ENCODE data around the gene KDM8.

DNA sequence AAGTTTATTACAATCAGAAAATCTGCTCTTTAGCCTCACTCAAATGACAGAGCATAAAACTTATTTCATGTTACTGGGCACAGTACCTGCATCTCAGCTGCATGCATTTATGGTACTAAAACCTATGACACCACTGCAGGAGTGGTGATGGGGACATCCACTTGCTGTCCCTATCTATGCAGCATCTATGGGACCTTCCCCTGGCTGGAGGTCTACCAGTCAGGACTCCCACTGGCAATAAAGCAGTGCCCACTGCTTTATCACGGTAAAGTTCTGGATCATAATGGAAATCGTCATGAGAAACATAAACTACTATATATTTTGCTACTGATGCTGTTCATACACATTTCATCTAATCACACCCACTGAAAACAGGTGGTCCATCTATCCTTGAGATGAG, 39.1 kb downstream of the KDM8 start:
- TF ChIP-seq POLR2A (IDR thresholded peaks at IDR 0.05; ENCODE audit: low read length) (no peak), GATA1 (IDR thresholded peaks at IDR 0.05; ENCODE audit: low read depth, low read length) (no peak)

Data from erythroblast (primary cell).